Hematopoietic multipotent progenitor cell treated with erythropoietin and hydrocortisone succinate and interleukin-3 and kit ligand, for 17 days (in vitro differentiated cells): Measurements from ENCODE around the gene SLC35F1.

Experiments
- DNase-seq: peaks from one replicate; pipeline ENCODE4 v3.0.0-alpha.2; 2015; ENCODE audit warnings: low spot score

SLC35F1 gene

DNA sequence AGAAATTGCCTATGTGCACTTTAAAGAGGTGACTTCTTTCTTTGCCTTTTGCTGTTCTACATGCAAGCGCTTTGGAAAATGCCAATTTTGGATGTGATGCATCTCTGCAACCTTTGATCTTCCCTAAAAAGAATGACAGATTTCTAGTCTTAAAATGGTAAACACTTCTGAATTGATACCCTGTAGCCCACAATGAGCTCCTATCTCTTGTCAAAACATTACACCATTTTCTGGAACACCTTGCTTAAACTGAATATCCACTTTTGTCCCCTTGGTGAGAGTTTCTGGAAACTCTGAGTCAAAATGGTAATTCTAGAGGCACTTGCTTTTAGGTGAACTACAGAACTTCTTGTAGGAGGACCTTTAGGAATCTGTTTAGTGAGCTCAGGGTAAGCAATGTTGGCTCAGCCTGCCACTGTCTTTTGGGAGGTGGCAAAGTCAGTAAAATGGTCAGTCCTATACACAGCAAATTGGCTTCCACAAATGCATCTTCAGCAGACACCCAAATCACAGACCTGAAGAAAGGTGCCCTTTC is 216.5 kb downstream of the SLC35F1 start:
- no peak for DNase-seq

DNA sequence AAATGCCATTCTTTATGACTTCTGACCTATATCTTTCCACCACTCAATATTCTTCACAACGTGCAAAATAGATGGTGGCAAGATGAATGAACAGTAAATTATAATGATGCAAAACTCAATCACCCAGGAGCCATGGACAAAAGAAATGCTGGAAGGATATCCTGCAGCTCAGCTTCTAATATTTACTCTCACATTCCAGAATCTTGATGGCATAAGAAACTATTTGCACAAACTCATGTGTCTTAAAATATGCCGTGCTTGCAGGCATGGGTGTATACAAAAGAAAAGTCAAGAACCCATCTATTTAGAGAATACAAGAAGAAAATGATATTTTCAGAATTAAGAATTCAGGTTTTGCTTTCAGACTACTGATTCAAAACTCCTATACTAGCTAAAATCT is 217.8 kb downstream of the SLC35F1 start:
- no peak for DNase-seq

DNA sequence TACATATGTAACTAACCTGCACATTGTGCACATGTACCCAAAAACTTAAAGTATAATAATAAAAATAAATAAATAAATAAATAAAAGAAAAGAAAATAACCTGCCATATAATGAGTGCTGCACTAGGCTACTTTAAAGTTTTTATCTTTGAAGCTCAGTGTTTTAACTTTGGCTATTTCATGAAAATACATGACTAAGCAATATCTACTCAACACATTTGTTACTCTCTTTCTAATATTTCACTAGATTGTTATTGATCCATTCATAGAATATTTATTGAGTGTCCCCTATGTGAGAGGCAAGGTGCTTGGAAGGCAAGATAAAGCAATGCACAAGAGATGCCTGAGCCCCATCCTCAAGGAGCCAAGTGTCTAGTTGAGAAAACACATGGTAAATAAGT is 221.7 kb downstream of the SLC35F1 start:
- DNase-seq = no peak

DNA sequence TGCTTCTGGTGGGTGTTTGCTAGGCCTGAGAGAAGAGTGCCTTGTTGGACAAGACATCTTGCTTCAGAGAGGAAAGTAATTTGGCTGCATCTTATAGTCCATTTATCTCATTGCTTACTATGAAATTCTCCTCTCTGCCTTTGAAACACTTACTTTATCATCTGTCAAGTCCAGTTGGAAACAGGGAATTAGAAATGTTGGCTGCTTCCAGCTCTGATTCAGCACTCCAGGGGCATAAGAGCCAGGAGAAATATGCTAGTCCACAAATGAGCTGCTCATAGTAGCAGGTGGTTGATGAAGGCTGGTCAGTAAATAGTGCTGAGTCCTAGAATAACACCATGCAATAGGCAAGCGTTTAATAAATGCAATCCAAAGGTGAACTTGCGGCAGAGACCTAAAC is 227.1 kb downstream of the SLC35F1 start:
- no peak for DNase-seq

DNA sequence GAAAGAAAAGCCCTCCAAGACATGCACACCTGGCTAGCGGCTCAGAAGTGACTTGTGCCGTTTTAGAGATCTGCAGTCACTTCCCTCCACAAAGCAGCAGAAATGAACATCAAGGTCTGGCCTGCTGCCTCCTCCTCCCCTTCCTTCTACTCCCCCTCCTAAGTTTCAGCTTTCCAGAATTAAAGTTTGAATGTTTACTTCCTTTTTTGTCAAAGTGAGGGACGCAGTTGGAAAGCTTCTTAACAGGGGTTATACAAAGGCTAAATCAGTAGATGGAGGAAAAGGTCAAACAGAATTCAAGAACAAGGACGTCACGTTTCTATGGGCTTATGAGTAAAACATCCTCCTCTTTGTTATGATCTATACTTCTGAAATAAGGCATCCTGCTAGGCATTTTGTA is 227.7 kb downstream of the SLC35F1 start:
- DNase-seq = no peak

DNA sequence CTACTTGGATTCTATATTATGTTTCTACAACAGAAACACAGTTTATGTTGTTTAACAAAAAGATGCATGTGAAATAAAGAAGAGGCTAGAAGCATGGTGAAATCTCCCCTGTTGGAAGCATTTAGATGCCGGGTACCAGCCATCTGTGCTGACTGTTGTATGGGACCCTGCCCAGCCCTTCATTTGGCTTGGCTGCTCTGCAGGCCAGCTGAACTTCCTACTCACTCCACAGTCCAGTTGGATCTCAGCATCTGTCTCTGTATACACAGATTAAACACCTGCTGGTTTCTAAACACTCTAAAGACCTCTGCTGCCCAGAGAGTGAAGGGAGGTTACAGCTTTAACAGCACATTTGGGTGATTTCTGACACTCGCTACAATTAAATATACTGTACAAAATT is 228.3 kb downstream of the SLC35F1 start:
- no peak for DNase-seq

DNA sequence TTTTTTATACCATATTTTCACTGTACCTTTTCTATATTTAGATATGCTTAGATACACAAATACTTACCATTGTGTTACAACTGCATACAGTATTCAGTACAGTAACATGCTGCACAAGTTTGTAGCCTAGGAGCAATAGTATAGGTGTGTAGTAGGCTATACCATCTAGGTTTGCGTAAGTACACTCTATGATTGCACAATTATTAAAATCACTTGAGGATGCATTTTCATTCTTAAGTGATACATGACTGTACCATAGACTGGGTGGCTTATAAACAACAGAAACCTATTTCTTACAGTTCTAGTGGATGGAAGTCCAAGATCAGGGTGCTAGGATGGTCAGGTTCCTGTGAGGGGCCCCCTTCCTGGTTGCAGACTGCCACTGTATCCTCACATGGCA is 234.1 kb downstream of the SLC35F1 start:
- no peak for DNase-seq

DNA sequence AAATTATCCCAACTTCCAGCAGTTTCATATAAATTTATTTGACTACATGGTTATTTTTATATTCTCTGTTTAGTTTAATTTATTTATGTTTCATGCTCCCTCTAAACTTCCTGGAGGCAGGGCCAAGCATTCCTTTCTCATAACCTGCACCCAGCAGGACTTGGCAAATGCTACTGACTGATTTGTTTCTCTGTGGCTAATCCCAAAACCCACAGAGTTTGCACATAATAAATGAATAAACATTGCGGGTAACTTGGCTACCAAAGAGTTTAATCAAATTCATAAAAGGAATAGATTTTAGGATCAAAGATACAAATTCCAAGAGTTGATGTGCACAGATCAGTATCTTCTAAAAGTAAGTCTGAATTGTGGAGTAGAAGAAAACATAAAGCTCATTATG is 239.5 kb downstream of the SLC35F1 start:
- DNase-seq = no peak

DNA sequence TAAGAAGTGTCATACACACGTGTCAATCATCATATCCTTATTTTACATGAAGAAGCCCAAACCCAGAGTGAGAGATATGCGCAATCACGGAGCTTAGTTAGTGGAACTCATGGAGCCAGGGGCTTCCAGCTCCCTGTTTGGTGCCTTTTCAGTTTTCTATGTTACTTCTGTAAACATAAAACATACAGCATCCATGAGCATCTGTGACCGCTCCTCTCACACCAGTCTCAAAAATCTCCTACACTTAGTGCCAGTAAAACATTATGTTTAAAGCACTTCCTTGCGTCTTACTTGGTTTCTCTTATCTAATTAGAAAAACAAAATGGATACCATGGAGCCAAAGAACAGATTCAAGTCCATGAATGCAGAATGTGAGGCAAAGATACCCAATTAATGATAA is 240.4 kb downstream of the SLC35F1 start:
- DNase-seq = no peak

DNA sequence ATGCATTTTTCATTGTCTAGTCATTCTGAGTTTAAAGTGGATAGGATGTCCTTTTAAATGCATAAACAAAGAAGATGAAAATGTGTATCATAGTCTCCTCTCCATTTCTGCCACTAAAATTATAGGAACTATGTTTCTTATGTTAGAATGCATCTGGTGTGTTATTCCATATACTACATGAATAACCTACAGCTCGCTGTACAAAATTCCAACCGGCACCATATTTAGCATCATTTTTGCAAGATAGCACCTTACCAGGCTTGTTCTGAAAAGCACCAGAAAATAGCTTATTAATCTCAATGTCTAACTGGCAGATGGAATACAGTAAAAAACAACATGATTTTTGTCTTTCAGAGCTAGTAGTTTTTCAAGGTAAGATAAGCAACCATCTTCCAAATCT is 241.5 kb downstream of the SLC35F1 start:
- no peak for DNase-seq

DNA sequence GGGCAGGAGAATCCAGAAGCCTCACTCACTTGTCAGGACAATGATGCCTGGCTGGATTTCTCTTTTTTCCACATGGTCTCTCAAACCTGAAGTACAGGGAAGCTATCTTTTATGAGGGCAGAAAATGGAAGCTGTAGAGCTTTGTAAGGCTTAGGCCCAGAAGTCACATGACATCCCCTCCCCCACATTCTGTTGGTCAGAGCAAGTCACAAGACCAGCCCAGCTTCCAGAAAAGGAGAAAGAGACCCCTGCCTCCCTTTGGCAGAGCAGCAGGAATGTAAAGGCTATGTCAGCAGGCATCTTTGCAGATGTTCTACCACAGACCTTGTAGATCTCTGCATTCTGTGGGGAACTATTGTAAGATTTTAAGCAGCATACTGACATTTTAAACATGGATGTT is 245.5 kb downstream of the SLC35F1 start:
- DNase-seq = no peak

DNA sequence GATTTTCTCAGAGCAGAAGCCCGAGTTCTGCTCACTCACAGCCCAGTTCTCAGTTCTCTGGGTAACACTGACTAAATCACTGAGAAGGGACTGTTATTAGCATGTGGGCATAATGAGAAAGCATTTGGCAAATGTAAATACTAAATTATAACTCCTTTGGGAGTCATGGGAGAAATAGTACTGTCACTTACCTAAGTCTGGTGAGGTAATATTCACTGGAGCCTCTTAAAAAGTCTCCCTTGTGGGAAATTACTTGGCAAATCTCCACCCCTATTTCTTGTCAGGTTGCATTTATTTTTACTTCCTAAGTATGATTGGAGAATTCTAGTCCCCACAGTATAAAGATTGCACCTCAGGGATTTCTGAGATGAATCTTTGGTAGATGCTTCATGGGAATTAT is 254.3 kb downstream of the SLC35F1 start:
- no peak for DNase-seq

DNA sequence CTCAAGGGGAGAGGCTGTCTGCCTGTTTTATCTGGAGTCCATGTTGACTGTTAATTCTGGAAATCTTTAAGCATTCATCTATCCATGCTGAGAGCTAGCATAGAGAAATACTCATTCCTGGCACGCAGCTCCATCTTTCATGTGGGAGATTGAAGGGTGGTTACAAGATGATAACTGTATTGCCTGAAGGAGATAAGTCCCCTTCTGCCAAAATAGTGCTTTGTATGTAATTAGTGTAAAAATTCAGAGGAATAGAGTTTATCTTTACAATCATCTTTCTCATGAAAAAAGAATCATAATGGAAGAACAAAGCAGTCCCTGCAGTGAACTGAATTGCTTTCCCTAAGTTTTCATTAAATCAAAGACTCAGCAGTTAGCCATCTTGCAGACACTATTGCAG is 256.5 kb downstream of the SLC35F1 start:
- no peak for DNase-seq

DNA sequence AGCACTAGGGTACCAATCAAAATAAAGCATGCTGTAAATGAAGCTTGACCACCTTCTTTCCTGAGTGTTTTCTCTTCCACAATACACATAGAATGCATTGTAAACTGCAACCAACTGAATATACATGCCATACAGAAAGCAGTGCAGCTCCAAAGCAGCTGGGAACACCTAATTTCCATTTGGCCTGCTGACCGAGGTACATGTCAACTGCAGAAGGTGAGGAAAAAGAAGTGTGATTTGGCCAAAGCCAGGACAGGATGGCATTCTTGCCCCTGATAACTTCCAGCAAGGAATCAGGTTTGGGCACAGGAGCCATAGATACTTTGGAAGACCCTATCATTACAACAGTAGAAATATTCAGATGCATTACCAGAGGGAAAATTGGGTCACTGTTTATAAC is 258.4 kb downstream of the SLC35F1 start:
- no peak for DNase-seq

DNA sequence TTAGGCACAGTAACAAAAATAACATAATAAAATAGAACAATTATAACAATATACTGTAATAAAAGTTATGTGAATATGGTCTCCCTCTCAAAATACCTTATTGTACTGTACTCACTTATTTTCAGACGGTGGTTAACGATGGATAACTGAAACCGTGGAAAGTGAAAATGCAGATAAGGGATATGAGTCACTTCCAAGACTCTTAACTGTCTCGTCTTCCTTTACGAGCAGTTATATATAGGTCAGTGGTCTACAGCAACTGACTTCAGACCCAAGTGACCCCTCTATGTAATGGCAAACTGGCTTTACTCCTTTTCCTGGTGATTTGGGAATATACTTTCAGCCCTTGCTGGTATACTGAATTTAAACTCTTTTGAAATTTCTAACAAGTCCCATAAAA is 261.4 kb downstream of the SLC35F1 start:
- DNase-seq = no peak

DNA sequence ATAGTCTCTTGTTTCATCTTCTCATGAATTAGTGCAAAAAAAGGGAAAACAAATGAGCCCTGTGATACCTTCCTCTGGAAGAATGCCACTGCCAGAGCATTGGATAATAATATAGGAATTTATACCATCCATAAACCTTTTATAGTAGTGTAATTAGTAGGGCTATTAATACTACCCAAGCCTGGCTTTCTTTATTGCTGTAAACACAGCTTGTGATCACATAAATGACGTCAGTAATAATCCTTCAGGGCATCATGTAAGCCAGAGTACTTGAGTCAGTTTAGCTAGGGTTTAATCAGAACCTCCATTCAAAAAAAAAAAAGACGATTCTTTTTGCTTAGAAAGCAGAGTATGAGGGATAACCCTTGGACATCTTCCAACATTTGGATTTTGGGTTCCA is 264.8 kb downstream of the SLC35F1 start:
- DNase-seq = no peak

DNA sequence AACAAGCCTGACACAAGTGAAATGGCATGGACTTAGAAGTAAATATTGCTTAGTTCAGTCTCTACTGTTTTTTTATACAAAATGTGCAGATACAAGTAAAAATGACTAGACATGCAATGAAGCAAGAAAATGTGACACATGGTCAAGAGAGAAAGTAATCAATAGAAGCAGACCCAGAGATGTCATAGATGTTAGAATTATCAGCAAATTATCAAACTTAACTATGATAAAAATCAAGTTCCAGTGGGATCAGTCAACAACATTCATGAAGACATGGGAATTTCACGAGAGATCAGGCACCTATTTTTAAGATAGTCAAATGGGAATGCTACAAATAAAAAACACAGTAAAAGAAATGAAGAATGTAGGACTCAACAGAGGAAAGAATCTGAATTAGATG is 267.0 kb downstream of the SLC35F1 start:
- no peak for DNase-seq

DNA sequence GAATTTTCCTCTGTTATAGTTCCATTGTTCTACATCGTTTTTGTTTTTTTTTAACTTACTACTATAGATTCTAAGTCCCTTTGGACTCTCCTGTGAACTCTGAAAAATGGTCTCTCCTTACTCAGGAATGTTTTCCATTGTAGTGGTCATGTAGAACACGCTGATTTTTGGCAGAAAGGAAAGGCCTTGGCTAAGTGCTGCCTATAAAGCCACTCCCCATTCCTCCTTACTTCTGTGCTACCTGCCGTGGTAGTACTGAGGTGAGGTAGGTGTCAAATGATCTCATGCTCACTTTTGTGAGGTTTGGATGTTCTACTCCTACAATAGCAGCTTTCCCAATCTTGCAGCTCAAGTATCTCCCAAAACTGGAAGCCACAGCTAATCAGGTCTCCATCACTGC is 270.7 kb downstream of the SLC35F1 start:
- DNase-seq = no peak

DNA sequence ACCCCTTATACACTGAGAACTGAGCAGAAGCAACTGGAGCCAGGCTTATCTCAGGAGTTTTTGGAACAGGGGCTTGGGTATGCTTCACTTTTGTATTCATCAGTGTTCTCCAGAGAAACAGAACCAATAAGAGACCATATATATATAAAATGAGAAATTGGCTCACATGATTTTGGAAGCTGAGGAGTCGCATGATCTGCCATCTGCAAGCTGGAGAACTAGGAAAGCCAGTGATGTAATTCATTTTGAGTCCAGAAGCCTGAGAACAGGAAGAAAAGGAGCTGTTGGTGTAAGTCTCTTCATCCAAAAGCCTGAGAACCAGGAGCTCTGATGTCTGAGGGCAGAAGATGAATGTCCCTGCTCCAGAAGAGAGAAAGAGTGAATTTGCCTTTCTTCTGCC is 272.0 kb downstream of the SLC35F1 start:
- DNase-seq = no peak

DNA sequence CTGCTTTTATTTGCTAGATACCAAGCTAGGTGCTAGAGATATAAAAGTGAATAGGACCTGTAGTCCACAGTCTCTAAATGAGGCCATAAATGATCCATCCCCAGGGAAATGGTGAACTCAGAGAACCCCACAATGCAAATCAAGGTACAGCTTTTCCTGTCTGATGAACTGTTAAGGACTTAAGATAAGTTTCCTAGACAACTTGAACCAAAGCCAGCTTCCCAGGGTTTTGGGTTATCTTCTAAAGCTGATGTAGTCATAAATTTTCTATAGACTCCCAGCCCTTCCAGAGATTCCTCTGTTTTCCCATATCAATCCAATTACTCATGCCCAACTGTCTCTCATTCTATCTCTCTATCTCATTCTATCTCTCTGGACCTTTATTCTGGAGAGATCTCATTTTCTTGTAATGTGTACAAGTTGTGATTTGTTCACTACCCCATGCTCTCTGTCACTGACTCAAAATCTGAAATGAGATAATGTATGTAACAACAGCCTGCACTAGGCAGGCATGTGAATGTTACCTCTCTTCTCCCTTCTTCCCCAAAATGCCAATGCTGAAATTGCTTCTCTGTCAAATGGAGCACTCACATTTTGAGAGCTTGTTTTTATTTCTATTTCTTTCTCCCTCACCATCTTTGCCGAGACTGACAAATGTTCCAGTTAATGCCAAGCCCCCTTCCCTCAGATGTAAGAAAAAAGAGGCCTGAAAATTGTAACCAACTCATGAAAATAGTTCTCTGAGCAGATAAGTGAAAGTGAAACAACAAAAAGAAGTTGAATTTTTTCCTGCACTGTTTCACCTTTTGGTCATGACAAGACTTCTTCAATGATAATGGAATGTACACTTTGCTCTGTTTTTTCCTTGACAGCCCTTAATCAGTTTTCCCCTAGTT is 279.9 kb downstream of the SLC35F1 start:
- DNase-seq = no peak

DNA sequence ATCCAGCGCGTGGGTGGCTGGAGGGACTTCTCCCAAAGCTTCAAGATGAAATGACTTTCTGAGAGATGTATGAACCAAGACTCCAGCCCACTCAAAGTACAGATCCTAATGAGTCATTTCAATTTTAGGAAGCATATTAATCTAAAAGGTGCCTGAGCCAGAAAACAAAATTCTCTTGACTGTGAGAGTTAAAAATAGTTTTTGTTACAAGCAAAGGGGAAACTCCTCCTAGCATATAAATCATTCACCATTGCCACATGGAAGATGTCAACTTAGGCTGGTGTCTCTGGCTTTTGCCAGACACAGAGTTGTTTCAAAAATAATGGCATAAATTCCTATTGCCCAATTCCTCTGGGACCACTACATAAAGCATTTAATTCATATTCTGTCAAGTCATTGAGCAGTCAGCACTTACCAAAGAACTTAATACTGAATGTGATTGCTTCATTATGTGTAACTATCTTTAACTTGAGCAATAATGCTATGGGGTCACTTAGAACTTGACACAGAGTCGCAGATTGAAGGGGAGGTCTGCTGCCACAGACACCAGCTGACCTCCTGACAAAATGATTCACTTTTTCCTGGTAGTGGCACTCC is 280.6 kb downstream of the SLC35F1 start:
- no peak for DNase-seq

DNA sequence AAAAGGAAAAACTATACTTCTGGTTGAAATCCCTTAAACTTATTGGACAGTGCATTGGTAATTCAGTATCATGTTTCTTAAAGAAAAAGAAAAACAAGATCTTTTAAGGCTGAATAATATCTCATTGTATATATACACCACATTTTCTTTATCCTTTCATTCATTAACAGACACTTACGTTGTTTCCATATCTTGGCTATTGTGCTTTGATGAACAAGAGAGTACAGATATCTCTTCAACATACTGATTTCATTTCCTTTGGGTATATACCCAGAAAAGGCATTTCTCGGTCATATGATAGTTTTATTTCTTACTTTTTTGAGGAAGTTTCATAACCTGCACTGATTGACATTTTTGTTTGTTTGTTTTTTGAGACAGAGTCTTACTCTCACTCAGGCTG is 281.5 kb downstream of the SLC35F1 start:
- DNase-seq = no peak

DNA sequence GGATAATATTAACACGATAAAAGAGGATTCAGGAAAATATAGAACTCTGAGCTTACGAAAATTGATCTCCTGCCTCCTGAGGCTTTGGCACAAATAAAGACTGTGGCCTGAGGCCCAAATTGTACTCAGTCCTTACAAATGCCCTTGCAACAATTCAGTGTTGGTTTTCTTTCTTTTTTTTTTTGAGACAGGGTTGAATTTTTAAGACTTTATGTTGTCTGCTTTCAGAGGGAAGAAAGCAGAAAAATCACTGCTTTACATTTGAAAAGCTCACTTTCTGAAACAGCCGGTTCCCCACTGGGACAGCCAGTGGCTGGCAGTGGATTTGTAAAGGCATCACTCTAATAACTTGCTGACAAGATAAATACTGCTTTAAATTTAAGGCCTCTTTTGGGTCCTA is 290.5 kb downstream of the SLC35F1 start:
- no peak for DNase-seq

DNA sequence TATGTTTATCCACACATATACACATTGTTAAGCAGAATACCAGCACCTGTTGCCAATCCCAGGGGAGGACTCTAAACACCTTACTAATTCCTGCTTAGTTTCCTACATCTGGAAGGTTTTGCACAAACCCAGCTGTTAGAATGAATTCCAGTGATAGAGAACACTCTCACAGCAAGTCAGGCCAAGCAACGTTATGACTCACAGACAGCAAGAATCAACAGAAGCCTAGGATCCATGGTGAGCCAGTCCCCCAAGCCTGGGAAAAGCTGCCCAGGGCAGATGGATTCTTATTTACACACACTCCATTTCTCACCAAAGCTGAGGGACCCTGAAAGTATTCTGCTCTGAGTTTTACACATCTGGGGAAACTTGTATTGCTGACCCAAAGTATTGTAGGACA is 291.7 kb downstream of the SLC35F1 start:
- no peak for DNase-seq
